CD14-positive monocyte (primary cell): ENCODE data around the gene IFNK. TPM values are rescaled to one million over a fixed set of nuclear protein-coding genes. Genes with fewer than 3 reads are reported as not detected.

Experiments used
- DNase-seq, 3 donors: peaks; one replicate each; pipeline ENCODE4 v3.0.0-alpha.2; 2011 to 2022
- H2AFZ ChIP-seq: 2 replicates; pipeline ENCODE4 v1.6.0; 2012; ENCODE audit warnings: mild to moderate bottlenecking, low read depth, low read length, inconsistent platforms; ENCODE audit not compliant: insufficient read depth, poor library complexity, severe bottlenecking
- H3K27ac ChIP-seq, 2 donors: 1 replicate in 1 of 2; 2 replicates in 1 of 2; pipeline ENCODE4 v1.5.1; 2012 to 2013; ENCODE audit warnings: low read length in 2 of 2, control low read depth in 1 of 2, inconsistent platforms in 1 of 2, low read depth in 1 of 2, mild to moderate bottlenecking in 1 of 2
- H3K27me3 ChIP-seq, 2 donors: one replicate each; pipeline versions ENCODE4 v1.6.0 to v1.6.1; 2011 to 2013; ENCODE audit warnings: low read length in 2 of 2; ENCODE audit not compliant: control insufficient read depth in 2 of 2, insufficient read depth in 2 of 2
- H3K36me3 ChIP-seq, 2 donors: replicated peaks in 1 of 2; 1 replicate in 1 of 2; 2 replicates in 1 of 2; pipeline versions ENCODE4 v1.5.1 to v1.6.1; 2012 to 2013; ENCODE audit warnings: low read length in 2 of 2, control low read depth in 1 of 2, inconsistent platforms in 1 of 2, mild to moderate bottlenecking in 1 of 2; ENCODE audit not compliant: insufficient read depth in 2 of 2, control insufficient read depth in 1 of 2
- H3K4me1 ChIP-seq, 2 donors: 1 replicate in 1 of 2; 2 replicates in 1 of 2; pipeline versions ENCODE4 v1.5.1 to v1.6.1; 2012 to 2013; ENCODE audit warnings: low read length in 2 of 2, control low read depth in 1 of 2, inconsistent platforms in 1 of 2, mild to moderate bottlenecking in 1 of 2, moderate library complexity in 1 of 2; ENCODE audit not compliant: insufficient read depth in 2 of 2, control insufficient read depth in 1 of 2
- H3K4me2 ChIP-seq: replicated peaks from 2 replicates; pipeline ENCODE3; 2012; ENCODE audit warnings: low read length, moderate library complexity, mild to moderate bottlenecking; ENCODE audit not compliant: poor library complexity, severe bottlenecking; ENCODE audit errors: extremely low read depth
- H3K4me3 ChIP-seq, 3 experiments: fragments of 200-600 bp in 1 of 3; sonication (generic) in 1 of 3; replicated peaks in 1 of 3; 1 replicate in 2 of 3; 2 replicates in 1 of 3; pipeline ENCODE4 v1.5.1; 2011 to 2013; ENCODE audit warnings: low read length in 3 of 3, mild to moderate bottlenecking in 3 of 3, control low read depth in 2 of 3, low read depth in 2 of 3, inconsistent platforms in 1 of 3, moderate library complexity in 1 of 3
- H3K79me2 ChIP-seq: 2 replicates; pipeline ENCODE4 v1.6.0; 2012; ENCODE audit warnings: mild to moderate bottlenecking, control low read depth, inconsistent platforms, low read length, moderate library complexity; ENCODE audit not compliant: insufficient read depth
- H3K9ac ChIP-seq: 2 replicates; pipeline ENCODE4 v1.6.0; 2017; ENCODE audit warnings: low read length, mild to moderate bottlenecking; ENCODE audit not compliant: insufficient read depth, poor library complexity, severe bottlenecking
- H3K9me3 ChIP-seq, 2 donors: replicated peaks in 1 of 2; 1 replicate in 1 of 2; 2 replicates in 1 of 2; pipeline versions ENCODE4 v1.5.1 to v1.6.1; 2012 to 2013; ENCODE audit warnings: low read length in 2 of 2, control low read depth in 1 of 2; ENCODE audit not compliant: control insufficient read depth in 1 of 2, insufficient read depth in 1 of 2
- H4K20me1 ChIP-seq: 2 replicates; pipeline ENCODE4 v1.6.0; 2012; ENCODE audit warnings: mild to moderate bottlenecking, low read length, control low read depth, moderate library complexity; ENCODE audit not compliant: insufficient read depth
- H3K27ac Mint-ChIP-seq, 7 donors: one replicate each; pipeline ENCODE4 v1.8.0; 2020; ENCODE audit warnings: mild to moderate bottlenecking in 7 of 7, mixed read lengths in 7 of 7, moderate library complexity in 6 of 7, inconsistent platforms in 2 of 7
- H3K27me3 Mint-ChIP-seq, 3 donors: one replicate each; pipeline ENCODE4 v1.8.0; 2021 to 2022; ENCODE audit warnings: low read depth in 3 of 3, mild to moderate bottlenecking in 3 of 3, mixed read lengths in 3 of 3, moderate library complexity in 3 of 3, inconsistent platforms in 1 of 3
- H3K36me3 Mint-ChIP-seq, 2 donors: one replicate each; pipeline ENCODE4 v1.8.0; 2020; ENCODE audit warnings: mixed read lengths in 2 of 2, inconsistent platforms in 1 of 2, mild to moderate bottlenecking in 1 of 2
- H3K4me1 Mint-ChIP-seq: one replicate; pipeline ENCODE4 v1.8.0; 2020; ENCODE audit warnings: mild to moderate bottlenecking, mixed read lengths
- H3K4me3 Mint-ChIP-seq, 2 donors: one replicate each; pipeline ENCODE4 v1.8.0; 2020; ENCODE audit warnings: mild to moderate bottlenecking in 2 of 2, mixed read lengths in 2 of 2, moderate library complexity in 1 of 2
- H3K9me3 Mint-ChIP-seq, 7 donors: one replicate each; pipeline ENCODE4 v1.8.0; 2020 to 2022; ENCODE audit warnings: mixed read lengths in 7 of 7, mild to moderate bottlenecking in 6 of 7, moderate library complexity in 6 of 7, inconsistent platforms in 2 of 7
- WGBS: methylation state at CpG from one replicate; pipeline ENCODE4 v1.1.5; 2013; ENCODE audit warnings: missing lambda C conversion rate; ENCODE audit not compliant: insufficient coverage; 5-methylcytosine and 5-hydroxymethylcytosine counted together
- intact Hi-C, 2 donors: fragments of 100-400 bp; cut with micrococcal nuclease; formaldehyde crosslinking; loops; one replicate each; pipeline versions ENCODE4 v1.15.0 to v1.15.1; 2023
- polyA plus RNA-seq, 3 donors: library from polyadenylated mRNA; depleted of rRNA in 1 of 3; unstranded in 2 of 3; stranded (reverse) in 1 of 3; fragments of 300-500 nt in 2 of 3; fragments of >200 nt in 1 of 3; fragmentation: Illumina TruSeq in 2 of 3; gene quantifications; 1 replicate in 2 of 3; 2 replicates in 1 of 3; pipeline ENCODE4 v1.2.3, GENCODE V29; 2012 to 2021
- TF ChIP-seq, protein P1 (sequence below): fragments of 200-600 bp; IDR thresholded peaks from one replicate; pipeline ENCODE4 v1.8.0; 2022; ENCODE audit warnings: antibody characterized with exemption, mild to moderate bottlenecking

The IFNK gene
- polyA plus RNA-seq, 3 donors = not detected

DNA sequence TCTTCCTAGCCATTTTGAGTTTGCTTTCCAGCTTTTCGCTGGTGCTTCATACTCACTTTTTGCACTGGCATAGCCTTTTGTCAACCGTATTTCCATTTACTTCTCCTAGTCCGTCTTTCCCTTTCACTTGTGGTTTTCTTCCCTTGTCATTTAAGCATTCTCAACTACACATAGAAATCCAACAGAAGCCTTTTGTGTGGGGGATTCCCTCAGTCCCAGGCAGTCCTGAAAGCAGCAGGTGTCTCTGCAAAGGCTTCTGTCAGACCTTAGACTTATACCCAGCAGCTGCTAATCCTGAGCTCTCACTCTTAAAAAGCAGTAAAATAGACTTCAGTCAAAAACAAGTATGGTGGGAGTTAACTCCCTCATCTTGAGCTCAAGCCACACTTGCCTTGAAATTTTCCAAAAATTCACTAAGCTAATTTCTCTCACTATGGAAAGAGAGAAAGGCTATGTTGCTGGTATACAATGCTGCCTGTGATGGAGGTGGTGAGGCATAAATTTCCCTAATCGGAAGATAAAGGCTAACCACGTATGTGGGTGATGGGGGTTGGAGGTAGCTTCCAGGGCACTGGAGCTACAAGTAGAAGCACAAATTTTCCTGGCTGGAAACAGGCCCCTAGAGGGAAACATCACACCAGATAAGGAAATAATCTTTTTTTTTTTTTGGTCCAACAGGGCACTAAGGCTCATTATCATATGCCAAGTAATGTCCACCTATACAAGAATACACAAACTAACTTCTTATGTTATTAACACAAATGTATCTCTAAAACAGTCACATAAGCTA lies 34.8 kb upstream of the IFNK start:
- peaks cover 5 to 16% of the 10 kb centered on the region in 2 donors for H3K36me3 Mint-ChIP-seq
- no peak for DNase-seq
- H3K4me3 ChIP-seq = no peak overlapping the region
- H3K9me3 ChIP-seq = peaks cover 0 to under 1% of the 10 kb centered on the region in 2 donors
- H3K27ac Mint-ChIP-seq = peak overlapping the region in 1 of 7 donors; percentile 2
- H3K36me3 ChIP-seq = no peaks in the 10 kb centered on the region
- no peaks in the 10 kb centered on the region for H3K79me2 ChIP-seq
- H3K4me1 Mint-ChIP-seq = peaks cover 36% of the 10 kb centered on the region
- TF ChIP-seq, protein P1, sequence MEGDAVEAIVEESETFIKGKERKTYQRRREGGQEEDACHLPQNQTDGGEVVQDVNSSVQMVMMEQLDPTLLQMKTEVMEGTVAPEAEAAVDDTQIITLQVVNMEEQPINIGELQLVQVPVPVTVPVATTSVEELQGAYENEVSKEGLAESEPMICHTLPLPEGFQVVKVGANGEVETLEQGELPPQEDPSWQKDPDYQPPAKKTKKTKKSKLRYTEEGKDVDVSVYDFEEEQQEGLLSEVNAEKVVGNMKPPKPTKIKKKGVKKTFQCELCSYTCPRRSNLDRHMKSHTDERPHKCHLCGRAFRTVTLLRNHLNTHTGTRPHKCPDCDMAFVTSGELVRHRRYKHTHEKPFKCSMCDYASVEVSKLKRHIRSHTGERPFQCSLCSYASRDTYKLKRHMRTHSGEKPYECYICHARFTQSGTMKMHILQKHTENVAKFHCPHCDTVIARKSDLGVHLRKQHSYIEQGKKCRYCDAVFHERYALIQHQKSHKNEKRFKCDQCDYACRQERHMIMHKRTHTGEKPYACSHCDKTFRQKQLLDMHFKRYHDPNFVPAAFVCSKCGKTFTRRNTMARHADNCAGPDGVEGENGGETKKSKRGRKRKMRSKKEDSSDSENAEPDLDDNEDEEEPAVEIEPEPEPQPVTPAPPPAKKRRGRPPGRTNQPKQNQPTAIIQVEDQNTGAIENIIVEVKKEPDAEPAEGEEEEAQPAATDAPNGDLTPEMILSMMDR = no peak
- WGBS = 94% methylated on average over 3 of the region's 5 CpGs
- H3K4me1 ChIP-seq = peaks cover 24 to 37% of the 10 kb centered on the region in 2 donors
- H3K4me3 Mint-ChIP-seq = no peak overlapping the region
- H3K27me3 ChIP-seq = no peaks in the 10 kb centered on the region
- no peaks in the 10 kb centered on the region for H3K27me3 Mint-ChIP-seq
- no peak overlapping the region for H3K9ac ChIP-seq
- no peaks in the 10 kb centered on the region for H4K20me1 ChIP-seq
- peaks cover under 1 to 4% (median 3%) of the 10 kb centered on the region in 7 donors for H3K9me3 Mint-ChIP-seq
- H3K27ac ChIP-seq = no peak overlapping the region
- H2AFZ ChIP-seq = no peak overlapping the region
- intact Hi-C loops = no loop called here
- no peak overlapping the region for H3K4me2 ChIP-seq

DNA sequence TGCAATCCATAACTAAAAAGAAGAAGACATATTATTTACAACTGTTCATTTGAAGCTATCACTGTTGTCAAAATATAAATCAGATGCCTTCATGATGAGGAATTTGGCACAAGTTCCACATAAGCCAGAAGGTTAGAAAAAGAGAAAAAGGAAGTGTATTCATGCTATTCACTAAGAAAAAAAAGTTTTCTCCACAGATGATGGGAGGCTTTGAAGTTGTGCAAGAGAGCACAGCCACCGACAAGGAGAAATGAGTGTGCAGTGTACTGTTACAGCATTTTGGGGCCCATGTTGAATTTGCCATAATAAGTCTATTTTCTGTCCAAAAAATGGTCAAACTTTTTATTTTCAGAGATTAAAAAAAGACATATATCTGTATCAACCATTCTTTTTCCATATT lies 32.9 kb upstream of the IFNK start:
- Histone ChIP-seq H3K36me3 (no peaks in the 10 kb centered on the region), H3K27me3 (no peaks in the 10 kb centered on the region), H3K9me3 (peaks cover 0 to 8% of the 10 kb centered on the region in 2 donors), H2AFZ (no peak overlapping the region), H3K79me2 (no peaks in the 10 kb centered on the region), H3K27ac (peak overlapping the region; percentile 20 to 48), H3K9ac (no peak overlapping the region), H3K4me1 (peaks cover 21 to 30% of the 10 kb centered on the region in 2 donors), H4K20me1 (no peaks in the 10 kb centered on the region), H3K4me2 (no peak overlapping the region), H3K4me3 (no peak overlapping the region)
- H3K4me1 Mint-ChIP-seq = peaks cover 32% of the 10 kb centered on the region
- TF ChIP-seq, protein P1 = no peak
- H3K36me3 Mint-ChIP-seq = peaks cover 4 to 9% of the 10 kb centered on the region in 2 donors
- peak; percentile 65 to 81 (median 75) for DNase-seq
- no peaks in the 10 kb centered on the region for H3K27me3 Mint-ChIP-seq
- H3K9me3 Mint-ChIP-seq = peaks cover 3 to 10% (median 4%) of the 10 kb centered on the region in 7 donors
- H3K27ac Mint-ChIP-seq = peak overlapping the region; percentile 0 to 90 (median 60)
- intact Hi-C loops = loop anchor here in 1 of 2 donors (5.0 kb wide), 1 partner anchor 36 kb away; the partner anchor contains the start of gene MOB3B
- no CpG with 5 or more reads among the region's 1 CpG for WGBS
- no peak overlapping the region for H3K4me3 Mint-ChIP-seq
